HG03342 (cell line): Measurements from ENCODE around the gene KIRREL3.

ENCODE experiments used
- ATAC-seq: cut with Tn5 transposase; IDR thresholded peaks from one replicate; pipeline ENCODE4 v1.9.1; 2021; ENCODE audit warnings: mild to moderate bottlenecking, moderate library complexity; ENCODE audit not compliant: unreplicated experiment

The KIRREL3 gene

GRCh38 chr11:126459691-126460281 is 540.8 kb downstream of the KIRREL3 start:
- no peak for ATAC-seq

GRCh38 chr11:126457817-126458216 is 542.8 kb downstream of the KIRREL3 start:
- no peak for ATAC-seq

- ATAC-seq, result no peak
Observed at GRCh38 chr11:126456783-126457542, 543.6 kb downstream of the KIRREL3 start.

GRCh38 chr11:126456089-126456488 is 544.5 kb downstream of the KIRREL3 start:
- no peak for ATAC-seq

GRCh38 chr11:126452241-126453101 is 548.1 kb downstream of the KIRREL3 start:
- no peak for ATAC-seq

GRCh38 chr11:126451211-126451802 is 549.3 kb downstream of the KIRREL3 start:
- no peak for ATAC-seq

GRCh38 chr11:126450806-126451205 is 549.8 kb downstream of the KIRREL3 start:
- no peak for ATAC-seq

- no peak for ATAC-seq
Observed at GRCh38 chr11:126450198-126450597, 550.4 kb downstream of the KIRREL3 start.

GRCh38 chr11:126446581-126446980 is 554.0 kb downstream of the KIRREL3 start:
- no peak for ATAC-seq

GRCh38 chr11:126444072-126444471 is 556.5 kb downstream of the KIRREL3 start:
- ATAC-seq, result no peak

GRCh38 chr11:126443120-126443519 is 557.5 kb downstream of the KIRREL3 start:
- no peak for ATAC-seq

GRCh38 chr11:126440792-126441514 is 559.6 kb downstream of the KIRREL3 start:
- ATAC-seq, result peak; percentile 80

GRCh38 chr11:126440276-126440675 is 560.3 kb downstream of the KIRREL3 start:
- ATAC-seq, result no peak

- no peak for ATAC-seq
Observed at GRCh38 chr11:126438691-126439090, 561.9 kb downstream of the KIRREL3 start.

- no peak for ATAC-seq
Observed at GRCh38 chr11:126438272-126438671, 562.3 kb downstream of the KIRREL3 start.

GRCh38 chr11:126437731-126438130 is 562.8 kb downstream of the KIRREL3 start:
- ATAC-seq, result no peak

- no peak for ATAC-seq
Observed at GRCh38 chr11:126436209-126436755, 564.3 kb downstream of the KIRREL3 start.

GRCh38 chr11:126434950-126435335 is 565.6 kb downstream of the KIRREL3 start:
- no peak for ATAC-seq

GRCh38 chr11:126433989-126434949 is 566.3 kb downstream of the KIRREL3 start:
- ATAC-seq, result no peak
